IgD-negative memory B cell (primary cell): ENCODE data around the gene FAM149B1. TPM values are rescaled to one million over a fixed set of nuclear protein-coding genes. Genes with fewer than 3 reads are reported as not detected.
"Not testable (repeated sequence)": the region's sequence is repeated elsewhere in the genome, so short reads cannot be mapped to it uniquely, and the experiment has no call there.

ENCODE experiments used
- H3K27ac Mint-ChIP-seq, 3 donors: one replicate each; pipeline ENCODE4 v1.8.0; 2020 to 2022; ENCODE audit warnings: mild to moderate bottlenecking in 3 of 3, mixed read lengths in 3 of 3, moderate library complexity in 1 of 3
- H3K27me3 Mint-ChIP-seq: one replicate; pipeline ENCODE4 v1.8.0; 2021; ENCODE audit warnings: mixed read lengths
- H3K36me3 Mint-ChIP-seq: one replicate; pipeline ENCODE4 v1.8.0; 2020; ENCODE audit warnings: mild to moderate bottlenecking, mixed read lengths
- H3K4me1 Mint-ChIP-seq, 3 donors: one replicate each; pipeline ENCODE4 v1.8.0; 2020 to 2022; ENCODE audit warnings: mixed read lengths in 3 of 3, mild to moderate bottlenecking in 1 of 3
- H3K4me3 Mint-ChIP-seq, 4 donors: one replicate each; pipeline ENCODE4 v1.8.0; 2020 to 2022; ENCODE audit warnings: mild to moderate bottlenecking in 4 of 4, mixed read lengths in 4 of 4, moderate library complexity in 3 of 4
- H3K9me3 Mint-ChIP-seq, 3 donors: one replicate each; pipeline ENCODE4 v1.8.0; 2020 to 2021; ENCODE audit warnings: mixed read lengths in 3 of 3, mild to moderate bottlenecking in 1 of 3
- polyA plus RNA-seq: library from polyadenylated mRNA; unstranded; fragments of 300-500 nt; fragmentation: Illumina TruSeq; gene quantifications from one replicate; pipeline ENCODE4 v1.2.3, GENCODE V29; 2021

The FAM149B1 gene
- polyA plus RNA-seq, 1 donor from 2014 or later, result 5.5 TPM

DNA sequence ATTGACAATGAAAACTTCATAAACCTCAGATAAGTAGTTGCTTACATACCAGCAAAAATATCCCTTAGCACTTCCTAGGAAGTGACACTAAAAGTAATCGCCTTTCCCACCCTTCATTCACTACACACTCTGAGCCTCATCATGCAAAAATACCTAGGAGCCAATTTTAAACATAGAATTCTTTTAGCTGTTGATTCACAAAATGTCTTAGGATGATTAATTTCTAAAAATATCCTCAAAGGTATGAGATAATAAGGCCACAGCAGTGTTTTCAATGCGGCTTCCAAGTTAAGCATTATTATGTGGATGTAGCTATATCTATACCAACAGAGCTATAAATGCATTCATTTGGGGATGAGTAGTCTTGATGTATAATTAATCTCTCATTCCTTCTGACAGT is 66.0 kb downstream of the FAM149B1 start:
- H3K27ac Mint-ChIP-seq, result no peak overlapping the region

DNA sequence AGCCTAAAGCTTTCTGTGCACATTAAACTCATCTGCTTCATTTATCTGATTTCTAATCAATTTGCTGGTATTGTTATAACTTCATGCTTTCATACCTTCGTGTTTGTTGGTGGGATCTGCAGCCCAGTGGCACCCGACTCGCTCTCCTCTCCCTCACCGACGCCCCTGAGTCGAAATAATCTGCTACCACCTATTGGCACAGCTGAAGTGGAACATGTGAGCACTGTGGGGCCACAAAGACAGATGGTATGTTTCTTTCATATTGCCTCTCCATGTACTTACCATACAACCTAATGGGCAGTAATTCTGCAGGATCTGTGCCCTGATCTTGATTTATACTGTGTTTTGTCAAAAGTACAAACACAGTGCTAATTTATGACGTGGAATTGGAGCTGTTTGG is 66.8 kb downstream of the FAM149B1 start:
- Mint-ChIP-seq H3K27me3 (no peaks in the 10 kb centered on the region), H3K9me3 (no peaks in the 10 kb centered on the region), H3K36me3 (no peaks in the 10 kb centered on the region), H3K27ac (peak overlapping the region; percentile 2 to 72 (median 4)), H3K4me1 (no peaks in the 10 kb centered on the region), H3K4me3 (no peak overlapping the region)

More for the DNA sequence above, 66.0 kb downstream of the FAM149B1 start:
- no peaks in the 10 kb centered on the region for H3K4me1 Mint-ChIP-seq
- H3K27me3 Mint-ChIP-seq, result no peaks in the 10 kb centered on the region
- H3K36me3 Mint-ChIP-seq, result no peaks in the 10 kb centered on the region
- no peaks in the 10 kb centered on the region for H3K9me3 Mint-ChIP-seq
- no peak overlapping the region for H3K4me3 Mint-ChIP-seq

DNA sequence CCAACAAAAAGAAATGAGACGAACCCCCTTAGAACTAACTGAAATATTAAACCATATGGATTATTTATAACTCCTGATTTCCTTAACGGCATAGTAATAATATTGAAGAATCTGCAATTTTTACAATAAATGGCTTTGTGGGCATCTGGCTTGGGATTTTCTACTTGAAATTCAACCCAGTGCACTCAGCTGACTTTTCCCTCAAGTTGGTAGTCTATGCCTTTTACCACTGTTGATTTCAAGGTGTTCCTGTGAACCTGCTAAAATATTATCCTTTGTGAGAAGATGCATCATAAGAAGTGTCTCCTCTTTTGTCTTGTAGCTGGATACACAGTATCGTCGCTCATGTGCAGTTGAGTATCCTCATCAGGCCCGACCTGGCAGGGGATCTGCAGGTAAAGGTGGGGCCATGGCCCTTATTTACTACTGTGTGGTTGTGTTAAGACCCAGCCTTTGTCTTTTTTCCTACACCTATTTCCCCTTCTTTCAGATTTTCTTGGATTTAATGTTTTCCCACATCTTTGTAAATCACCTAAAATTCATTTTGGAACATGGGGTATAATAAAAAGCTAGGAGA is 71.2 kb downstream of the FAM149B1 start:
- peaks cover 0 to 4% (median 0%) of the 10 kb centered on the region in 3 donors for H3K4me1 Mint-ChIP-seq
- H3K36me3 Mint-ChIP-seq, result peaks cover 3% of the 10 kb centered on the region
- H3K27ac Mint-ChIP-seq, result no peak overlapping the region
- no peaks in the 10 kb centered on the region for H3K27me3 Mint-ChIP-seq
- H3K4me3 Mint-ChIP-seq, result no peak overlapping the region
- H3K9me3 Mint-ChIP-seq, result no peaks in the 10 kb centered on the region

DNA sequence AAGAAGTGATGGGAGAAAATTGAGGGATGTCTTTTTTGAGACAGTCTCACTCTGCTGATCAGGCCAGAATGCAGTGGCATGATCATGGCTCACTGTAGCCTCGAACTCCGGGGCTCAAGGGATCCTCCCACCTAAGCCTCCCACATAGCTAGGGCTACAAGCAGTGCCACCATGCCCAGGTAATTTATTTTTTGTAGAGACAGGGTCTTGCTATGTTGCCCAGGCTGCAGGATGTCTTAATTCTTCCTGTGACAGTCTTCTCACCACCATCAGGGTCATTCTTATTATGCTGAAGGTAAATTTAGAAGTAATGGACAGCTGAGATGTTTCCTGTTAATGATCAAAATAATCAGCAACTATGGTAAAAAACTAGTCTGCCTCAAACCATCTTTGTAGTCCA is 72.0 kb downstream of the FAM149B1 start:
- Mint-ChIP-seq H3K27ac (no peak overlapping the region), H3K27me3 (no peaks in the 10 kb centered on the region), H3K9me3 (no peaks in the 10 kb centered on the region), H3K4me1 (peaks cover 0 to 9% (median 4%) of the 10 kb centered on the region in 3 donors), H3K4me3 (no peak overlapping the region), H3K36me3 (peaks cover 3% of the 10 kb centered on the region)

DNA sequence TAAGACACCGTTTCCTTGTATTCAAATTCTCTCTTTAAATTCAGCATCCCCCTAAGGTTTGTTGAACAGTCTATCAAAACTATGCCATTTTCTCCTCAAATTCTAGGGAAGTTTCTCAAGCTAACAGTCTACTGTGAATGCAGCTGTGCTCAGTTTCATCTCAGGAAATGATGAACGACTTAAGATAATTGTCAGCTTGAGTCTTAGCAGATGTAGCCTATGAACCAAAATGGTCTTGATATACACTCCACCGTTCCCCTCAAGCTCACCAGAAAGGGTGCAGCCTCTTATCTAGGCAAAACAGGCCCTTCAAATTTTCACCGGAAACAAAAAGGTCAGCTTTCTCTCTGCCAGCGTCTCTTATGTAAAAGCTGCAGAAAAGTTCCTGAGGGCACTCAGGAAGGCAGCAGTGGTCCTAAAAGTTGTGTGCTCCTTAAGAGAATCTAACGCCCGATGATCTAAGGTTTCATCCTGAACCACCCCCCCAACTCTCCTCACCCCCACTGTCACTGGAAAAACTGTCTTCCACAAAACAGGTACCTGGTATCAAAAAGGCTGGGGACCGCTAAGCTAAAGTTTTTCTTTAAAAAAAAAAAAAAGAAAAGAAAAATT is 77.1 kb downstream of the FAM149B1 start:
- H3K4me1 Mint-ChIP-seq, result peaks cover 30 to 41% (median 36%) of the 10 kb centered on the region in 3 donors
- H3K27ac Mint-ChIP-seq, result peak overlapping the region in 2 of 3 donors; percentile 22 to 93
- no peaks in the 10 kb centered on the region for H3K27me3 Mint-ChIP-seq
- H3K9me3 Mint-ChIP-seq, result no peaks in the 10 kb centered on the region
- H3K4me3 Mint-ChIP-seq, result peak overlapping the region in 3 of 4 donors; percentile 25 to 61 (median 46)
- peaks cover 3% of the 10 kb centered on the region for H3K36me3 Mint-ChIP-seq

DNA sequence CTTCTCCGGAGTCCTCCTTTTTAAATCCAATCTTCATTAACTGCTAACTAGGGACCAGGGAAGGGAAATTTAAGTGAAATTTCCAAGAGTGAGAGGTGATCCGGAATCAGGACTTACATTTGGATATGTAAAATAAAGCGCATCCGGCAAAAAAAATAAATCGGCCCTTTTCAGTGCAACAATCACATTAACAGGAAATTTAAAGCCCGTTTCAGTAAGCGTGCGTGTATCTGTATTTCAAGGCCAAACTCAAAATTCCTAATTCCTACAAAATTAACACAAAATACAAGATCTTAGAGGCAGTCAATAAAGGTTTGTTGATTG is 78.4 kb downstream of the FAM149B1 start:
- Mint-ChIP-seq H3K4me3 (peak overlapping the region; percentile 92 to 99 (median 98)), H3K36me3 (peaks cover 4% of the 10 kb centered on the region), H3K4me1 (peaks cover 41 to 50% (median 46%) of the 10 kb centered on the region in 3 donors), H3K9me3 (no peaks in the 10 kb centered on the region), H3K27ac (peak overlapping the region; percentile 97 to 99 (median 98)), H3K27me3 (no peaks in the 10 kb centered on the region)

DNA sequence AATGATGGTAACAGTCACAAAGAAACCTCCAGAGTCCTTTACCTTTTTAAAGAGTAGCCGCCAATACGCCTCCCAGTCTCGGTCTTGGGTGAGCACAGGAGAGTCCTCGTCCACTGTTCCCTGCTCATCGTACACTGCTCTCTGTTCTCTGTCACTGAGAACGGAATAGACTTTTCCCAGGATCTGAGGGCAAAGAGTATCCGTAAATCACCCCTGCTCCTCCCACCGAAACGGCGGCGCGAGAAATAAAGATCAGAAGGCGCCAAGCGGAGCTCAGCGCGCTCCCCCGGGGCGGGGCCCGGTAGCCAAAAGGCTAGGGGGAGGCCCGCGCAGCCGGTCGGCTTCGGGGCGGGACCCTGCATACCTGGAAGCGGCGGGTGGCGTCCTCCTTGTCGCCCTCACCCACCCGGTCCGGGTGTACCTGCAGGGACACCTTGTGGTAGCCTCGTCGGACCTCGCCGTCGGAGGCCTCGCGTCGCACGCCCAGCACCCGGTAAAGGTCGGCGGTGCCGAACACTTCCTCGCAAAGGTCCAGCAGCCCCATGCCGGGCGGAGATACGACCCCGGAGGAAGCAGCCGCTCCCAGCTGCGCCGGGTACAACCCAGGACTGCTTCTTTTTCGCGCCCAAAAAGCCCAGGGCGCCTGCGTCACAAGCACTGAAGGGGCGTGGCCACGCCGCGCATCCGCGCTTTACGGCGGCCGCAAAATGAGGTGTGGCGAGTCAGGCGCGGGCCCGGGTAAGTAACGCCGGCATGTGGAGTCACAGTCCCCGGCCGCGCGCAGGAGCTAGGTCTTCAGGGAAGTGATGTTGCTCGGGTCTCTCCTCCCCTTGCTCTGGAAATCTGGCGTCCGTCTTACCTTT is 79.0 kb downstream of the FAM149B1 start, which contains the start of gene DNAJC9:
Gene DNAJC9, minus strand, starts transcription at position 610 of the 863 bp plus-strand sequence. Its CDS starts 66 bp downstream, at position 544.
- Mint-ChIP-seq H3K27ac (peak within 1 kb of the TSS; percentile 97 to 99 (median 98)), H3K4me1 (peaks cover 44 to 54% (median 46%) of the 10 kb centered on the region in 3 donors), H3K9me3 (no peaks in the 10 kb centered on the region), H3K4me3 (peak within 1 kb of the TSS; percentile 92 to 99 (median 98)), H3K36me3 (peaks cover 4% of the 10 kb centered on the region), H3K27me3 (no peaks in the 10 kb centered on the region)

DNA sequence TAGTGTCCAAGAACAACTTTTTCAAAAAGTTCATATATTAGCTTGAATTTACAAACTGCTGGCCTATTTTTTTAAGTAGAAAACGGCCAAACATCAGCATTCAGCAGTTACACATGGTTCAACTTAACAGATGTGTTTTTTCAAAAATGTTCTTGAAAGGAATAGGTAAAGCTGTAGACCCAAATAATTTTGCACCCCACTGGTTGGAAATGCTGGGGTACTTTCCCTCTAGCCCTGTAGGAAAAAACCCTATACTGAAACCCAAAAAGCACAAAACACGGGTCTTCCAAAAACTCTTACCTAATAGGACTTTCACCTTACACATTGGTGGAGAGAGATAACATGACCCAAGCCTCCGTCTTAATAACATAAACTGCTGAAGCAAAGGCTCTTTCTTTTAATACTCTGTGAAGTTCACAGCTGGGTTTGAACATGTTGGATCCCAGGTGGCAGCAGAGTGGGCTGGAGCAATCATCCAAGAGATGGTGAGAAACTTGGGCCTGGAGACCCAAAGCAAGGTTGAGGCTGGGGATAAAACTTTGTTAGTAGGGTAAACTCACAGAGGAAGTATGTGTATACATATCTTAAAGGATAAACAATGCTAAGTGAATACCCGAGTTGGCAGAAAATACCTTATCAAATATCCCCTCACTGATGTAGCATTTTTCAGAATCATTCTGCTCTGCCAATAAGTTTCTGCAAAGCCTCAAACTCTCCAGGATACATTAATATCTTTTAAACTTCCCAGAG is 79.8 kb downstream of the FAM149B1 start:
- no peaks in the 10 kb centered on the region for H3K27me3 Mint-ChIP-seq
- H3K9me3 Mint-ChIP-seq, result no peaks in the 10 kb centered on the region
- peaks cover 46 to 59% (median 50%) of the 10 kb centered on the region in 3 donors for H3K4me1 Mint-ChIP-seq
- H3K4me3 Mint-ChIP-seq, result peak overlapping the region; percentile 92 to 99 (median 98)
- peak overlapping the region; percentile 97 to 99 (median 98) for H3K27ac Mint-ChIP-seq
- H3K36me3 Mint-ChIP-seq, result peaks cover 4% of the 10 kb centered on the region

DNA sequence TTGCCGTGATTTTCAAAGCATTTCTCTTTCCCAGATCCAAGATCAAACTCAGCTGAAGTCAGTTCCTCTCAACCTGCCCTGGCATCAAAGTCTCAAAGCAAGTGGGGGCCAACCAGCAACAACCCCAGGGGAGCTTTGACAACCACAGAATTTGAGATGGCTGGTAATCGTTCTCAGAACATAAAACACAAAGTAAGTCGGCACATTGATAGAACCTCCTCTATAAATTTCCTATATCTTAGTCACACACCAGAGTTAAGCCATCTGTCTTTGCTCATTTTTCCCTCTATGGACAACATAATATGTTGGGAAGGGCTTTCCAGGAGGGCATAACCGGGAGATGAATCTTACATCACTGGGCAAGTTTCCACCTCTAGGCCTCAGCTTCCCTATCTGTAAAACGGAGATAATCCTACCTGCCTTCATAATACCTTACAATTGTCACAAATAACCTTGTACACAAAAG is 80.4 kb downstream of the FAM149B1 start:
- Mint-ChIP-seq H3K27ac (peak overlapping the region; percentile 82 to 99 (median 97)), H3K27me3 (no peaks in the 10 kb centered on the region), H3K4me1 (peaks cover 47 to 65% (median 55%) of the 10 kb centered on the region in 3 donors), H3K36me3 (peaks cover 4% of the 10 kb centered on the region), H3K9me3 (no peaks in the 10 kb centered on the region), H3K4me3 (peak overlapping the region in 3 of 4 donors; percentile 97 to 99 (median 98))

DNA sequence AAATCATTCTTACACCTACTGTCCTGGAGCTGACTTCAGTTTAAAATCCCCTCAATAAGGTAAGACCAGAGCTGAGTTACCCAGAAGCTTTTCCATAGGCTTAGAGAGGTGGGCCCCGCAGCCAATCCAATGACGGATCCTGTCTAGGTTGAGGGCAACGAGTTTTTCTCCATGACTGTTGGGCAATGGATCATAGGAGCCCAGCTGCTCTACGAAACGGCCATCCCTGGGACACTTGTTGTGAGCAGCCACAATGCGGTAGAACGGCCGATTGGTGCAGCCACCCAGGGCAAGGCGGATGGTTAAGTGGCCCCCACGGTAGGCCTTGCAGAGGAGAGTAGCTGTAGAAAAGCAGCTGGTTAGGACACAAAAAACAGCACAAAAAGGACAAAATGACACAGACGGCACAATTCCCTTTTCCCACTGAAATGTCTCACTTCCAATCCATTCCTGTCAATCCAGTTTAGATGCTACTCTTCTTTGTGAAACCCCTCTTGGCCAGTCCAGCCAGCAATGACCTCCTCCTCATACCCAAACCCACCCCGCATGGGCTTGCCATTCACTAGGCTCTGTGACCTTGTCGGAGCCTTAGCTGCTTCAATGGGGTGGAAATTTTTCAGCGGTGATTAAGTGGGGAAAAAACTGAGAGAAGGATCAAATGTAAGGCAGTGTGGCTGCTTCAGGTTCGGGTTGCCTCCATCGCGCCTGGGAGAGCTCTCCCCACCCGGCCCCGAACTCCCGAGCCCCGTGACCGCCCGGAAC is 83.9 kb downstream of the FAM149B1 start:
- Mint-ChIP-seq H3K4me3 (peak overlapping the region; percentile 97 to 100 (median 98)), H3K9me3 (no peaks in the 10 kb centered on the region), H3K4me1 (peaks cover 34 to 42% (median 42%) of the 10 kb centered on the region in 3 donors), H3K27me3 (no peaks in the 10 kb centered on the region), H3K27ac (peak overlapping the region; percentile 94 to 96 (median 96)), H3K36me3 (peaks cover 2% of the 10 kb centered on the region)

DNA sequence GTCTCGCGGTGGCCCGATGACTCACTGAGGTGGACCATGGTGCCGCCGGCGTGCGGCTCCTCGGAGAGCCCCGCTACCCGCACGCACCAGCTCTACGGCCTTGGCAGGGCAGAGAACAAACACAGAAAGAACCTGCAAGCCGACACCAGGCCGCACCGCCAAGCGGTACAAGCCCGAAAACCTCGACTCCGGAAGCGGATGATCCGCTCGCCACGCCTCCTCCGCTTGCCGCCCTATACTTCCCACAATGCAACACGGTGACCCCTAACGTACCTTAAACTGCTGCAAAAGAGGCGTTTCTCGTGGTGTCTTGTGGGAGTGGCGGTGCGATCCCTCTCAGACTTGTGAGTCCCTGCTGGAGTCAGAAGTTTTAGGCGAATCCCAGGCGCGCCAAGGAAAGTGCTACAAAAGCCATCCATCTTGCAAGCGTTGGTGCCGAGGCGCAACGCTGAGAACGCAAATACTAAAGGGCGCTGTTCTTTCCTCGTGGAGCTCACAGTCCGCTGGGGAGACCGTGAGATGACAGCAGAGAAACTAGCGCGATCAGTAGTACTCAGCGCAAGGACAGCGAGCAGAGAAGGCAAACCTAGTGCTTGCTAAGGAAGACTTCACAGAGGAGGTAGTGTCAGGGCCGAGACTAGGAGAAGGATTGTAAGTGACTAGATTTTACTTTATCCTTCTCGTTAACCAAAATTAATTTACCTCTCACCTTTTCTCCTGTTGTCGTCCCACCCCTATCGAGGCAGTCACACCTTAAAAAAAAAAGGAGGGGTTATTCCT is 84.7 kb downstream of the FAM149B1 start, which contains the start of gene MRPS16:
Gene MRPS16, minus strand, starts transcription at position 200 of the 780 bp plus-strand sequence. Its CDS starts 162 bp downstream, at position 38.
- Mint-ChIP-seq H3K27ac (peak within 1 kb of the TSS; percentile 94 to 96 (median 96)), H3K4me1 (peaks cover 32 to 37% (median 34%) of the 10 kb centered on the region in 3 donors), H3K36me3 (peaks cover 2% of the 10 kb centered on the region), H3K4me3 (peak within 1 kb of the TSS; percentile 97 to 100 (median 98)), H3K27me3 (no peaks in the 10 kb centered on the region), H3K9me3 (no peaks in the 10 kb centered on the region)

DNA sequence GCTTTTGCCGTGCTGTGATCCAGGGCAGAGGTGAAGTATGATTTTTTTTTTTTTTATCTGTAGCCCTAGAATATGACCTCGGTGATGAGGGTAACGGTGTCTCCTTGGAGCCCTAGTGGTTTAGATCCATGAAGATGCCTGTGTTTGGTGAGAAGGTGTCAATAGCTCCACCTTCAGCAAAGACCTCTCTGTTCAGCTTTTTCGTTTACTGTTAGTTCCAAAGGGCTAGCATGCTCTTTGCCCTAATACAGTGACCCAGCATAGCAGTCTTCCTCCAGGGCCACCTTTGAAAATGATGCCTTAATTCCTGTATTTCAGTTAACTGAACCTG is 85.3 kb downstream of the FAM149B1 start:
- H3K9me3 Mint-ChIP-seq, result peaks cover 0 to 2% (median 0%) of the 10 kb centered on the region in 3 donors
- peaks cover 26 to 32% (median 29%) of the 10 kb centered on the region in 3 donors for H3K4me1 Mint-ChIP-seq
- peak overlapping the region; percentile 97 to 100 (median 98) for H3K4me3 Mint-ChIP-seq
- no peaks in the 10 kb centered on the region for H3K27me3 Mint-ChIP-seq
- peak overlapping the region; percentile 94 to 96 (median 96) for H3K27ac Mint-ChIP-seq
- peaks cover 2% of the 10 kb centered on the region for H3K36me3 Mint-ChIP-seq

DNA sequence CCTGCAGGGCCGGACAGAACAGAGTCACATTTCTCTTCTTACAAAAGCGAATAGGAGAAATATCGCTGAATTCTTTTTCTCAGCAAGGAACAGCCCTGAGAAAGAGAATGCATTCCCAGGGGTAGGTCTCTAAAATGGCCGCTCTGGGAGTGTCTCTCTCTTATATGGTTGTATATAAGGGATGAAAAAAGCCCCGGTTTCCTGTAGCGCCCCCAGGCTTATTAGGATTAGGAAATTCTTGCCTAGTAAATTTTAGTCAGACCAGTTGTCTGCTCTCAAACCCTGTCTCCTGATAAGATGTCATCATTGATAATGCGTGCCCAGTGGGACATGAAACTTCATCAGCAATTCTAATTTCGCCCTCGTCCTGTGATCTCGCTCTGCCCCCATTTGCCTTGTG is 90.7 kb downstream of the FAM149B1 start:
- not testable (repeated sequence) for H3K4me1 Mint-ChIP-seq, H3K36me3 Mint-ChIP-seq, H3K27me3 Mint-ChIP-seq, H3K4me3 Mint-ChIP-seq, H3K9me3 Mint-ChIP-seq
- peak overlapping the region in 1 of 3 donors; percentile 73 for H3K27ac Mint-ChIP-seq
